Eye (tissue), 1 donor: ENCODE measurements around the gene ISCA1.

Experiments
- DNase-seq: peaks from one replicate; pipeline ENCODE4 v3.0.0-alpha.2; 2015

Gene ISCA1

DNA sequence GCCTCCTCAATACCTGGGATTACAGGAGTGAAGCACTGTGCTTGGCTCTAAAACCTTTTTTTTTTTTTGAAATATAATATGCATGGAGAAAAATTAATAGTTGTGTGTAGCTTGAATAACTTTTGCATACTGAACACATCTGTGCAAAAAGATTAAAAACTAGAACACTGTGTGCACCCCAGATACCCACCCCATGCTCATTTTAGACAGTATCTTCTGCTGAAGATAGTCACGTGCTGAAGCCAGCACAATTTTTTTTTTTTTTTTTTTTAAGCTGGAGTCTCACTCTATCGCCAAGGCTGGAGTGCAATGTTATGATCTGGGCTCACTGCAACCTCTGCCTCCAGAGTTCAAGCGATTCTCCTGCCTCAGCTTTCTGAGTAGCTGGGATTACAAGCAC, 62.7 kb downstream of the ISCA1 start:
- DNase-seq = no peak

DNA sequence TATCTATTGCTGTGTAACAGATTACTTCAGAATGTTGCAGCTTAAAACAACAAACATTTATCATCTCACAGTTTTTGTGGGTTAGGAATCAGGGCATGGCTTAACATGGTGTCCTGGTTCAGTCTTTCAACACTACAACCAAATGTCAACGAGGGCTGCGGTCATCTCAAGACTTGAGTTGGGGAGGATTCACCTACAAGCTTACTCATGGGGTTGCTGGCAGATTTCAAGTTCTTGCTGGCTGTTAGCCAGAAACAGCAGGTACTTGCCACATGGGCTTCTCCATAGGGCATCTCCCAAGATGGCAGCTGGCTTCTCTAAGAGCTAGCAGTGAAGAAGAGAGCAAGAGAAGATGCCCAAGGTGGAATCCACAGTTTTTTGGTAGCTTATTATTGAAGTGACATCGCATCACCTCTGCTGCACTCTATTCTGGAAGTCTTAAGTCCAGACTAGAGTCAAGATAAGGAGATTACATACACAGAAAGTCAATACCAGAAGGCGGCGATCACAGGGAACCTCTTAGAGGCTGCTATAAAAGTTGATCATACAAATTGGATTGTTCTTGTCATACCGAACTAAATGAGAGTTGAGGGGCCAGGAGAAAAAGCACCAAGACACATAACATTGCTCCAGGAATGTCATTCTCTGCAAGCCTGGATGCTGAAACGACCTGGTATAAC, 65.1 kb downstream of the ISCA1 start:
- no peak for DNase-seq
